Activated T-cell treated with anti-CD3 and anti-CD28 coated beads for 24 hours (primary cell): ENCODE measurements around the gene NKD1.

Experiments
- DNase-seq: peaks from one replicate; pipeline ENCODE4 v3.0.0-alpha.2; 2020; ENCODE audit warnings: low read depth

Gene NKD1

DNA sequence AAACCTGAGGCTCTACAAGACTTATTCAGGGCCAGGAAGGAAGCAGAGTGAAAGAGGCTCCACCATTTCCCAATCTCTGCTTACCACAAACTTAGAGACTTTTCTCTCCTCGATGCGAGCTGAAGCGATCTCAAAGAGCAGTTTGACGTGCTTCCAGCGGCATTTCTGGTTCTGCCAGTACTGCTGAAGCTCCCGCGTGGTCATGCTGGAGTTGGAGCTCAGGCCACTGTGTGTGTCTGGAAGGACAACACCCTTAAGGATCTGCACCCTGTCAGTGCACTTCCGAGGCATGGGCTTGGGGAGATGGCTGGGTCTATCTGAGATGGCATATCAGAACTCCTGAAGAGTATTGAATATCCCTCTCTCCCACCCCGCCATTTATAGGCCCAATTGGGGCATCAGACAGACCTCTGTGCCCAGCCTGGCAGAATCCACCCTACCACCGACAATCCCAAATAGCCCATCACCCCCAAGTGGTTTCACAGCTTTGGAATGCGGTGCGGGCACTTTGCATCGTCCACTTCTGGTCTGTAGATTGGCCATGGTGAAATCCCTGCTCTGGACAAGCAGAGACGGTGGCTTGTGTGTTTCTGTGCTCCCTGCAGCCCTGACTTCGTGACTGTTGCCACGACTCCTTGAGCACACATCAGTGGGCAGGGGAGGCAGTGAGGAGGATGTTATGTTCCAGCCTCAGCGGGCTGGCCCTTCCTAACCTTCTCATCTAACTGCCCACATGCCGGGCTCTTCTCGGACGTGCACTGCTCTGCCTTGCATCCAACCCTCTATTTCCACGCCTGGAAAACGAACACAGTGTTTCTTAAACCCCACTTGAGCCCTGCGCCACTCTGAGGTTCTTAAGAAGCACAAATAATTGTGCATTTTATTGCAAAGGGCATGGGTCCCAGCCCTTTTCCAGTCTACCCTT is 127.8 kb downstream of the NKD1 start:
- DNase-seq, result no peak

DNA sequence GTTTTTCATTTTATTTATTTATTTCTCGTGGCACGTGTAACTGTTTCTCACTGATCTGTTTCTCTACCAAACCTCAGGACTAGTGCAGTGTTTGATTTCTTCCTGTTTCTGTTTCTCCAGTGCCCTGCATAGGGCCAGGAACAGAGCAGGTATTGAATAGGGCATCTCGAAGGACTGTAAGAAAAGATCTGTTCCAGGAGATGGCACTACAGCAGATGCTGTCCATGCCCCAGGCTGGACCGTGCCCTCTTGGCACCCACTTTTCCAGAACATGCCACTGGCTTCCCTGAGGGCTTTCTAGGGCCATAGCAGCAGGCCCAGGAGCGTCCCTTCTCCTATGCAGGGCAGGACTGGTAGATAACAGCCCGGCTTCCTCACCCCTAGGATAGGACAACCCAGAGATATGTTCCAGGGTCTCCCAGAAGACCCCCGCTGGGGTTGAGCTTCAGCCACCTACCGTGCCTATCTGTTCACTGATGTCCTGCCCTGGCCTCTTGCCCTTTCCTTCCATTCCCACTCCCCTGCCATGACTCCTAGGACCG is 128.6 kb downstream of the NKD1 start:
- DNase-seq, result no peak

DNA sequence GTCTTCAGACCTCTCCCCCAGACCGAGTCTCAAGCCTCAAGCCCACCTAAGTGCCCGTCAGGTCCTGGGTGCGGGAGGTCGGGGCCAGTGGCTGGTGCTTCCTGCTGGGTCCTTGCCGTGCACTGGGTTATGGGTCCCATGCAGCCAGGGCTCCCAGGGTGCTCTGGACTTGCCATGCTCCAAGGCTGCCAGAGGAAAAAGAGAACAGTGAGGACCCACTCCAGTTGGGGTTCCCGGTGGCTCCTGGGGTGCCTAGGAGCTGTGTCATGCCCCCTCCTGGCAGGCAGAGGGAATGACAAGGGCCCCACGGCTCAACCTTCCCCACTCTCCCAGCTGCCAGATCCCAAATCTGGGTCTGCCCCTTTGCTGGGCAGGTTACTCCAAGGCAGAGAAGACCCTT is 129.2 kb downstream of the NKD1 start:
- DNase-seq, result no peak

DNA sequence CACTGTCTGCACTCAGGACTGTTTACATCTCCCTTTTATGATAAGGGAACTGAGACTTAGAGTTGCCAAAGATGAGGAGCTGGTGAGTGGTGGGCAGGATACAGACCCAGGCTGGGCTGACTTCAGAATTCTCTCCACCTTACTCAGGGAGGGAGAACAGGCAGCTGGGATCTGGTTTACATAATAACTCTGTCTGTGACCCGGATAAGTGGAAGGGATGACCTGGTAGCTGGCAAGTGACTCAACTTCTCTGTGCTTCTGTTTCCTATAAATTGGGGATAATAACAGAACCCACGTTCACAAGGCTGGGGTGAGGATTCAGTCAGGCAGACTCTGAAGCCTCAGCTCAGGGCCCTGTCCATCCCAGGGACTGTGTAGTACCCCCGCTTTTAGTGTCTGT is 130.3 kb downstream of the NKD1 start:
- DNase-seq, result no peak

DNA sequence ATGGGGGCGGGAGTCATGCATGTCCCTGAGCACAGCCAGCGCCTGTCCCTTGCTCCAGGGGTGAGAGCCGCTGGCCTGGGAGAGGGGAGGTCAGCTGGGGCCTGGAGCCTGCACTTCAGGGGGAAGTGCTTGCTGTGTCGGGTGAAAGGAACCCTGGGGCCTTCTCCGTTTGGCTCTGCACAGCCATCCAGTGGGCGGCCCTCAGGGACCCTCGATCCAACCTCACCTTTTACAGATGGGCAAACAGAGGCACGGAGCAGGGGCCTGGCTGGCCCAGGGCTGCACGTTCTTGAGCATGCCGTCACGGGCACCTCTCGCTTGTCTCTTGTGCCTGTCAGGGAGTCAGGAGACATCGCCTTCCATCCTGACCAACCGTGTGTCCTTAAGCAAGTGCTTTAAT is 131.1 kb downstream of the NKD1 start:
- DNase-seq, result no peak

DNA sequence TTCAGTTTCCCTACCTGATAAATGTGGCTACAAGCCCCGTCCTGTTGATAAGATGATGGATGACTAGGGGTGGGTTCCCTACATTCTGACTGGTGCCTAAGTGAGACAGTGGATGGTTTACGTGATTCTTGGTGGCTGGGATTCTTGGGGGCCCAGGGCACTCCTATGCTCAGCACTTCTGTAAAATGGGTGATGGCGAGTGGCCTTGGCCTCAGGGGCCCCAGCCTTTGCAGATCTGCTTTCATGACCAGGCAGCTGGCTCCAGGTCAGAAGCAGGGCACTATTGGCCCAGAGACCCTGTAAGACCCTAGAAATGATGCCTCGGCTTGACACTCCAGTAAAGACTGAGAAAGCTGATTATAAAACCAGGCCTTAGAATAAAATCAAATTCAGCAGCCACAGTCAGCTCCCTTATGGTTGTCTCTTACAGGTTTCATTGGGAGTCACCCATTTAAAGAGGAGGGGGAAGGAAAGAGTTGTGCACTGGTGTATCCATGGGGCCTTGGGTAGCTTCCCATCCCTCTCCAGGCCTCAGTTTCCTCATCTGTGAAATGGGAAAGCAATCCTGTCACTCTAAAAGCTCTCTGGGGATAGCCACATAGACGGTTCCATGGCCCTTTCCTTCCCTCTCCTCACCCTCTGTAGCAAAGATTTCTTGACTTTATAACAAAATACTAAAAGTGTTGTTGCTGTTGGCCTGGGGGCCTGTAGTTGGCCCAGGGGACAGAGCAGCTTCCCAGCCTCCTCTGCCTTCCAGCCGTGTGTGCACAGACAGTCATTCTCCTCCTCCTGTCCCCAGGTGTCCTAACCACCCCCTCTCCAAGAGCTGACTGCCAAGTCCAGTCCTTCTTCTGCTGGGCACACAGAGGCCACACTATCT is 131.7 kb downstream of the NKD1 start:
- DNase-seq, result no peak

DNA sequence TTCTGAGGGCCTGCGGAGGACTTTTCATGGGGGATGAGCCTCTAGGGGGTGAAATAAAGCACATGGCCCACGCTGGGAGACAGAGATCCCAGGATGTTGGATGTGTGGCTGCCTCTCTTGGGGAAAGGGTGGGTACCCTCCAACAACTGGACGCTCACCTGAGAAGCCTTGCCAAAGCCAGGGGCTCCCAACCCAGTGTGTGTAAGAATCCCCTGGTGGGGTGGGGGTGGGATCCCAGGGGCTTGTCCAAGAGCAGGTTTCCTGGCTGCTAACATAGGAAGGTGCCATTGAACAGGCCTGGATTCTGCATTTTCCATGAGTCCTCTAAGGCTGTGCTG is 132.3 kb downstream of the NKD1 start:
- no peak for DNase-seq

DNA sequence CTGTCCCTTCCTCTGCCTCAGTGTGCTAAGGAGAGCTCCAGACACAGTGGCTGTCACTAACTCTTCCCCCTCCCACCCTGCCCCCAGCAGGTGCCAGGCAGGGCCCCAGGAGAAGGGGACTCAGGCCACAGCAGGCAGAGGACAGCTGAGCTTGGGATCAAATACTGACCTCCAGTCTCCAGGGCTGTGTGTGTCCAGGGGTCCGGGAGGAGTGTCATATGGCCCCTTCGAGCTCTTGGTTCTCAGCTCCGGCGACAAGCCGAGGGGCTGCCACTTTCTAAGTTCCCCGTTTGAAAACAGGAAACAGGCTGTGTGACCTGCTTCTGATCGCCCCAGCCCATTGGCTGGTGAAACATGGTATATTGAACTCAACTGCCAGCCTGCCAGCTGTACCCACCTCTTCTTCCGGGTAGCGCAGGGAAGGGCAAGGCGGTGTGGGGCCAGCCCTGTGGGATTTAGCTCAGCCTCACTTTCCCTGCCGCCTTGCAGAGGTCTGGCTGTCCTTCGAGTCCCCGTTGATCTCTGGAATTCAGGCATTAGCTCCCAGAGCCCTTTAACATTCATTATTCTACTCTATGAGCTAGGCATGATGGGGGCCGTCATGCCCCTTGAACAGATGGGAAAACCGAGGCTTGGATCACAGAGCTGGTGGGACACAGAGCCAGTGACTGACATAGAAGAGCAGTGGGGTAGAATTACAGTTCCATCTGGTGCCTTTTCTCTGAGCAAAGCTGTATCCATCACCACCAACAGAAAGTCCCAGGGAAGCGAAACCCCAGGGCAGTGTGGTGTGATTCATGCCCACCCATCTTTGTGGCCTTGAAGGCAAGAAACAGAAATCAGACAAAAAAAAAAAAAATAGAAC is 133.1 kb downstream of the NKD1 start, which contains the start of gene SNX20:
Gene SNX20 (minus strand): TSS at position 292 of the 865 bp plus-strand sequence. CDS start 3,786 bp downstream, outside the sequence.
- peak; percentile 45 for DNase-seq

DNA sequence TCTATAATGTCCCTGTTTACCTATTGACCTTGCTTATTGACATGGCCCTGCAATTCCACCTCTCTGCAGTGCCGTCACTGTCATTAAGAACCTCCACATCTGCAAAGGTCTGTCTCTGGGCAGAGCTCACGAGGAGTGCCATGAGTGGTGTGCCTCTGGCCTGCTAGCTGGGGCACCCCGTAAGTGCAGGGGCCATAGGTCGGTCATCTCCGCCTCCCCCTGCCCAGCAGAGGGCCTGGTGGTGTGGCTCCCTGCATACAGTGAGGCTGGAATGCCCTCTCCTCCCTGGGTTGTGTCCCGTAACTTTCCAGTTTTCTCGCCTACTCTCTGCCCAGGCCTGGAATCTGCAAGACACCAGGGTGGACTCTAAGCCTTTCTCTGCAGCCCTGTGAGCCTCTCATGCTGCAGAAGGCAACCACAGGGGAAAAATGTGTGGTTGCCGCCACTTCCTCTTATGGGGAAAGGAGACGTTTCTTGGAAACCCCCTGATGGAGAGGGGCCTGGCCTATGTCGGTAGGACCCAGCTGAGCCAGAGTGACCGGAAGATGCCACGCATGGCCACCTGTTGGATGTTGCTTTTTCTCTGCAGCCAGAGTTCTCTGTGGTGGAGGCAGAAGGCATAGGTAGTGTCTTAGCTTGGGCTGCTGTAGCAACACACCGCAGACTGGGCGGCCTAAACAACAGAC is 135.6 kb downstream of the NKD1 start:
- DNase-seq, result peak; percentile 49

DNA sequence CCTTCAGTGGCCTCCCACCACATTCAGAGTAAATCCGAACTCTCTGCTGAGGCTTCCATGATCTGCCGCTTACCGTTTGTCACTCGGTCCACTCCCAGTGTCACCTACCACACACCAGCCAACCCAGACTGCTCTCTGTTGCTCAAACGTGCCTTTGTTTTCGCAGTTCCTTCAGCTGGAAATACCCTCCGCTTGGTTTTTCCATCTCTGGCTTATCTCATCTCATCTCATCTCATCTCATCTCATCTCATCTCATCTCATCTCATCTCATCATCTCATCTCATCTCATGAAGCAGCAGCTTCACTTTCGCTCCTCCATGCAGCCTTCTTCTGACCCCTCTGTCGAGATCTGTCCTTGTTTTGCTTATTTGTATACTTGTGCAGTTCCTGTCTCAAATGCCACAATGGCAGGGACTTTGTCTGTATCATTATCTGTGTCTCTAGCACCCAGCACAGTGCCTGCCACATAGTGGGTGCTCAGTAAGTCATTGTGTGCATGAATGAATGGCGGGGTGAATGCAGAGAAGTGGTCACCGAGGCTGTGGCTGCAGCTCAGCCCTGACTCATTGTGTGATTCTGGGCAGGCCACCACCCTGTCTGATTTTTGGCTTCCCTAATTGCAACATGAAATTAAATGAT is 136.7 kb downstream of the NKD1 start:
- DNase-seq, result peak; percentile 31

DNA sequence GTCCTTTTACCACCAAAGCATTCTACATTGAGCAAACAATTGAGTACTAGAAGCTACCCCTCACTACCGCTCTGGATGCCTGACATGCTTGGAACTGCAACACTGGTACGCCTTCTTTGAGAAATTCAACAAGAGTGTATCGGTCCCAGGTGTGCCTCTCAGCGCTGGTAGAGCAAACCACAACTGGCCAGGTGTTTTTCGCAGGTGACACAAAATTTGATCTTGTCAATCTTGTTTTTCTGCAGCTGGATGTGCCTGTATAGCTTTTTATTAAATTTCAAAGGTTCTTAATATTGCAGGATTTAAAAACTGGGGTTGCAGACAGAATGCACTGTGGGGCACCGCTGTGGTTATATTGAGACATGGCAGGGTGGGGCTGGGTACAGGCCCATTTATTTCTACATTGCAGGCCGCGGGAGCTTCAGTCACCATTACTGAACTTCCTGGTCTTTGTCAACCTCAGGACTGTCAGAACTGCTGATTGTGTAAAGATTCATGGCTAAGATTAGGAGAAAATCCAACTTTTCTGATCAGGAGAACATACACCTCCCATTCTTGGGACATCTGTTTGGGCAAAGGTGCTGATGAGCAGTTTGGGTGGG is 137.4 kb downstream of the NKD1 start:
- no peak for DNase-seq

DNA sequence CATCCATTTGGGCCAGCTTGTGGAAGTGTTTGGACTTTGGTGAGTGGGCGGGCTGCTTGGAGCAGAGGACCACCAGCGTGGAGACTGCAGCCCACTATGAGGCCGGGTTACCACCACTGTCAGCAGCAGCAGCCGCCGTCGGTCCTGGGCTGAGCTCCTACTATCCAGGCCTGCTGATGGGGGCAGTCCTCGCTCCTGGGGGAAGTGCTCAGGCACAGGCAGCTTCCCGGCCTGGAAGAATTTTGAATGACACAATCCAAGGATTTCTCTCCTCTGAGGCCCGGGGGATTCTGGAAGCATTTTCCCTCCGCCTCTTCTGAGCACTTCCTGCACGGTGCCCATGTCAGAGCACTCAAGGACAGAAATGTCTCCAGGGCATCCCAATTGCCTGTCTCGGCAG is 139.9 kb downstream of the NKD1 start:
- DNase-seq, result no peak

DNA sequence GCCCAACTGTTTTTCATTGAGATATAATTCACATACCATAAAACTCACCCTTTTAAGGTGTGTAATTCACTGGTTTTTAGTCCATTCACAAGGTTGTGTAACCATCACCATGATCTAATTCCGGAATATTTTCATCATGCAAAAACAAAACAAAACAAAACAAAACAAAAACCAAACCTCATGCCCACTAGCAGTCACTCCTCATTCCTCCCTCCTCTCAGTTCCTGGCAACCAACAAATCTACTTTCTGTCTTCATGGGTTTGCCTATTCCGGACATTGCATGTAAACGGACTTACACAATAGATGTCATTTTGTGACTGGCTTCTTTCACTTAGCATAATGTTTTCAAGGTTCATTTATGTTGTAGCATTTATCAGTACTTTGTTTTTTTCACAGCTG is 140.7 kb downstream of the NKD1 start:
- no peak for DNase-seq

DNA sequence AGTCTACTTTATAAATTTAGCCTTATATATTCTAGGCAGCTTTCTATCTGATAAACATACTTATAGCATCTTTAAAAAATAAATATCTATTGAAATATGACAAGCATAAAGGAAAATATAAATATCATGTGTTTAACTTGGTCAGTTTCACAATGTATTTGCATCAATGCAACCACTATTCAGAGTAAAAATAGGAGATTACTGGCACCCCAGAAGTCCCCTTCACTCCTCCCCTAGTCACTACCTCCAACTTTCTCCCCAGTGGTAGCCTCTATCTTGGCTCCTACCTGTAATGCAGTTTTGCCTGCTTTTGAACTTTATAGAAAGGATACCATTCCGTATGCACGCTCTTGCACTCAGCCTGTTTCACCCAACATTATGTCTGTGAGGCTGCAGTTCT is 142.0 kb downstream of the NKD1 start:
- no peak for DNase-seq

DNA sequence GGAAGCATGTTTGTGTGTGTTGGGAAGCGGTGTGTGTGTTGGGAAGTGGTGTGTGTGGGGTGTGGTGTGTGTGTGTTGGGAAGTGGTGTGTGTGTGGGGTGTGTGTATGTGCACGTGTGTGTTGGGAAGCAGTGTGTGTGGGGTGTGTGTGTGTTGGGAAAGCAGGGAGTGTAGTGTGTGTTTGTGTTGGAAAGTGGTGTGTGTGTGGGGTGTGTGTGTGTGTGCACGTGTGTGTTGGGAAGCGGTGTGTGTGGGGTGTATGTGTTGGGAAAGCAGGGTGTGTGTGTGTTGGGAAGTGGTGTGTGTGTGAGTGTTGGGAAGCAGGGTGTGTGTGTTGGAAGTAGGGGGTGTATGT is 144.4 kb downstream of the NKD1 start:
- DNase-seq, result no peak

DNA sequence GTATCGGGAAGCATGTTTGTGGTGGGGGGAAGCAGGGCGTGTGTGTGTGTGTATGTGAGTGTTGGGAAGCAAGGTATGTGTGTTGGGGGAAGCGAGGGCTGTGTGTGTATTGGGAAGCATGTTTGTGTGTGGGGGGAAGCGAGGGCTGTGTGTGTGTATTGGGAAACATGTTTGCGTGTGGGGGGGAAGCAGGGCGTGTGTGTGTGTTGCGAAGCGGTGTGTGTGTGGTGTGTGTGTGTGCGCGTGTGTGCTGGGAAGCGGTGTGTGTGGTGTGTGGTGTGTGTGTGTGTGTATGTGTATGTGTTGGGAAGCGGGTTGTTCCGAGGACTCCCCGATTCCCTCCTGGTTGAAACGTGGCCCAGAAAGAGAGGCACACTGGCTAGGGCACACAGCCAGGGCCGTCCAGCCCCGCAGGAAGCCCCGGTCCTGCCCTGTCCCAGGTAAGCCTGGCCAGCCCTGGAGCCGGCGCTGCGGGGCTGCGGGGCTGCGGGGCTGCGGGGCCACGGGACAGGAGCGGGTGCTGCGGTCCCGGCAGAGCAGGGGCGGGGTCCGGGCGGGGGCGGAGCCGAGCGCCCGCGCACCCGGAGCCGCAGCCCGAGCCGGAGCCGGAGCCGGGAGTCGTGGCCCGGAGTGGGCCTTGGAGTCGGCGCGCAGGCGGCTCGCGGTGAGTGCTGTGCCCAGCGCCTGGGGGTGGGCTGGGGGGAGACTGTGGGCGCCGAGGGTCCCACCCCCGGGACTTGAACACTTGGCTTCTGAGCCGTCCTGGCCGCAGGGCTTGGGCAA is 145.0 kb downstream of the NKD1 start, which contains the start of gene NOD2:
Gene NOD2 (plus strand): TSS at position 608 of the 783 bp plus-strand sequence. CDS start 5,890 bp downstream, outside the sequence.
- DNase-seq, result no peak

DNA sequence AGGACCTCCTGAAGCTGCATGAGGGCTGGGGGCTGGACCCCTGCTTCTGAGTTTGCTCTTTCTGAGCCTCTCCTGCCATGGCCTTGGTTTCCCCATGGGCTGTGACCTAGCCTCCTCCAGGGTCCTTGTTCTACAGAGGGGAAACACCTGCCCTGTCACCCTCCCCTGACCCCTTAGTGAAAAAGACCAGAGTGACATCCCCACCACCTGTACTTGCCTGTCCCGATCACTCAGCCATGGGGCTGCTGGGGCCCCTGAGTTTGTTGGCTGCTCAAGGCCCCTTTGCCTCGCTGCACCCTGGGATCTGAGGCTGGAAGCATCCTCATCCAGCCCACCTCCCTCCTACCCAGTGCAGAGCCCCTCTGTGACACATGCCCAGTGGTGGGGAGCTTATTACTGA is 146.0 kb downstream of the NKD1 start:
- DNase-seq, result no peak

DNA sequence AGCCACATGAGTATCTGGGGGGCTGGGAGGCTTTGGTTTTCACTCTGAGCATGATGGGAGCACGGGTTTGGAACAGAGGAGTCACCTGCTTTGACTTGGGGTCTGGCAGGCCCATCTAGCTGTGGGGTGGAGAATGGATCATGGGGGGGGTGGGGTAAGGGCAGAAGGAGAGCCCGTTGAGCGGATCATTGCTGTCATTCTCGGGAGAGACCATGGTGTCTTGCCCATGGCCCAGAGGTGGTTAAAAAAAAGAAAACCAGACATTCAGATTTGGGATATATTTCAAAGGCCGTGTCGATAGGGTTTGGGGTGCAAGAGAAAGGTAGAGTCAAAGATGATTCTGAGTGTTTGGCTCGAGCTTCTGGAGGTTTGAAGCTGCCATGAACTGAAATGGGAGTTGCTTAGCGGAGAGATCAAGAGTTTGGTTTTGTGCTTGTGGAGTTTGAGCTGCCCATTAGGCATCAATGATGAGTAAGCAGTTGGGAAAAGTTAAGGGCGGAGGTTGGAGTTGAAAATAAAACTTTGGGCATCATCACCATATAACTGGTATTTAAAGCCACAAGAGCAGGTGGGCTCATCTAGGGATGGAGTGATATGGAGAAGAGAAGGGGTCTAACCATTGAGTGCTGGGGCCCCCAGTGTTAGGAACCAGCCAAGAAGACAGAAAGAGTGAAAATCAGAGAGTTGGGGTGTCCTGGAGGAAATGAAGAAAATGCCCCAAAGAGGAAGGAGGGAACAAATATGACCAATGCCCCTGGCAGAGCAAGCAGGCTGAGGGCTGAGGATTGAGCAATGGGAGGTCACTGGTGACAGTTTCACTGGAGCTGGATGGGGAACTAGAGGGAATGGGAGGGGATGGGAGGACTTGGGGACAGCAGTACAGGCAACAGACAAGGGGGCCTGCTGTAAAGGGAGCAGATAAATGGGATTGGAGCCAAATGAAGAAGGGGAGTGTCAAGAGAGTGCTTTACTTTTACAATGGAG is 147.1 kb downstream of the NKD1 start:
- no peak for DNase-seq
